Stimulated activated effector memory CD8-positive, alpha-beta T cell treated with anti-CD3 and anti-CD28 coated beads, Interleukin-12 subunit alpha, Interleukin-12 subunit beta, amount 100 ng/mL, for 72 hours (primary cell): ENCODE results near the gene ZNF318.
"Not testable (repeated sequence)": the region's sequence is repeated elsewhere in the genome, so short reads cannot be mapped to it uniquely, and the experiment has no call there.

Source experiments
- ATAC-seq: fragments of 150-1000 bp; cut with Tn5 transposase; 2 replicates; pipeline ENCODE4 v1.10.0; 2021
- DNase-seq, 2 donors: peaks; one replicate each; pipeline ENCODE4 v3.0.0; 2021 to 2022; ENCODE audit warnings: low spot score in 2 of 2
- H3K27ac Mint-ChIP-seq: one replicate; pipeline ENCODE4 v1.8.0; 2022; ENCODE audit warnings: mild to moderate bottlenecking, mixed read lengths
- H3K36me3 Mint-ChIP-seq: one replicate; pipeline ENCODE4 v1.8.0; 2022; ENCODE audit warnings: mild to moderate bottlenecking, mixed read lengths
- H3K4me1 Mint-ChIP-seq: one replicate; pipeline ENCODE4 v1.8.0; 2022; ENCODE audit warnings: mixed read lengths
- H3K4me3 Mint-ChIP-seq: one replicate; pipeline ENCODE4 v1.8.0; 2022; ENCODE audit warnings: mild to moderate bottlenecking, mixed read lengths
- H3K9me3 Mint-ChIP-seq: one replicate; pipeline ENCODE4 v1.8.0; 2022; ENCODE audit warnings: mixed read lengths

Gene ZNF318

GRCh38 chr6:43393602-43394001 lies 24.2 kb upstream of the ZNF318 start:
- H3K4me1 Mint-ChIP-seq = peaks cover 37% of the 10 kb centered on the region
- H3K27ac Mint-ChIP-seq = no peak overlapping the region
- no peaks in the 10 kb centered on the region for H3K36me3 Mint-ChIP-seq
- H3K9me3 Mint-ChIP-seq = no peaks in the 10 kb centered on the region
- no peak for ATAC-seq
- H3K4me3 Mint-ChIP-seq = peak overlapping the region; percentile 19
- DNase-seq = no peak

DNA sequence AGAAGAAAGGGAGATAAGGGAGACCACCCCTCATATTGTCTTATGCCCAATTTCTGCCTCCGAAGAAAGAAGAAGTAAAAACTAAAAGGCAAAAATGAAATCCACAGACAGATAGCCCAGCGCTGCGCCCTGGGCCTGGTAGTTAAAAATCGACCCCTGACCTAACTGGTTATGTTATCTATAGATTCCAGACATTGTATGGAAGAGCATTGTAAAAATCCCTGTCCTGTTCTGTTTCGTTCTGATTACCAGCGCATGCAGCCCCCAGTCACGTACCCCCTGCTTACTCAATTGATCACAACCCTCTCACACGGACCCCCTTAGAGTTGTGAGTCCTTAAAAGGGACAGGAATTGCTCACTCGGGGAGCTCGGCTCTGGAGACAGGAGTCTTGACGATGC lies 23.7 kb upstream of the ZNF318 start:
- H3K27ac Mint-ChIP-seq, DNase-seq, H3K36me3 Mint-ChIP-seq, H3K9me3 Mint-ChIP-seq, ATAC-seq: not testable (repeated sequence)
- Mint-ChIP-seq H3K4me1 (peaks cover 37% of the 10 kb centered on the region), H3K4me3 (peak overlapping the region; percentile 19)

DNA sequence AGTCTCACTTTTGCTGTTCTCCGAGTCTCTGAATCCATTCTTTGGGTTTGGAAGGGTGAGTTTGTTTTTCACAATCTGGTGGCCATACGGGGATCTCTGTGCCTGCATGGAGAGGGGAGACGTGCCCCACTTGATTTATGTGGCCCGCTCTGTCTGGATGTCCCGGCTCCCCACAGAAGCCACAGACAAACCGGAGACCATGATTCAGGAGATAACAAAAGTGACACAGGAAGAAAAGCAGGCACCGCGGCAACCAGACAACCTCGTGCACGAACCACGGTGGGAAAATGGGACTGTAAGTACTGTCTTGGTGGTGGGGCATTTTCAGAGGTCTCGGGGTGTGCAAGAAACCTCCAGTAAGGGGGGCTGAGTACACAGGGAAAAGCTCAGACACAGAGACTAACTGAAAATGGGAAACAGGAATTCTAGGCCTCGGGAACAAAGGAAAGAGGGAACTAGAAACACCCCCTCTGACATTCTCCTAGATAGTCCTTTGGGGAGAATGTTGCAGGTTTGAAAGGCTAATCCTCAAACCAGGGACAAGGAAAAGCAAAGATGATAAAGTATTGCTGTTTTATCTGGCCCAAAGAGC lies 22.1 kb upstream of the ZNF318 start:
- Mint-ChIP-seq H3K4me3 (peak overlapping the region; percentile 70), H3K9me3 (no peaks in the 10 kb centered on the region), H3K36me3 (no peaks in the 10 kb centered on the region), H3K27ac (peak overlapping the region; percentile 83), H3K4me1 (peaks cover 37% of the 10 kb centered on the region)
- DNase-seq (no peak), ATAC-seq (peak; percentile 59)

DNA sequence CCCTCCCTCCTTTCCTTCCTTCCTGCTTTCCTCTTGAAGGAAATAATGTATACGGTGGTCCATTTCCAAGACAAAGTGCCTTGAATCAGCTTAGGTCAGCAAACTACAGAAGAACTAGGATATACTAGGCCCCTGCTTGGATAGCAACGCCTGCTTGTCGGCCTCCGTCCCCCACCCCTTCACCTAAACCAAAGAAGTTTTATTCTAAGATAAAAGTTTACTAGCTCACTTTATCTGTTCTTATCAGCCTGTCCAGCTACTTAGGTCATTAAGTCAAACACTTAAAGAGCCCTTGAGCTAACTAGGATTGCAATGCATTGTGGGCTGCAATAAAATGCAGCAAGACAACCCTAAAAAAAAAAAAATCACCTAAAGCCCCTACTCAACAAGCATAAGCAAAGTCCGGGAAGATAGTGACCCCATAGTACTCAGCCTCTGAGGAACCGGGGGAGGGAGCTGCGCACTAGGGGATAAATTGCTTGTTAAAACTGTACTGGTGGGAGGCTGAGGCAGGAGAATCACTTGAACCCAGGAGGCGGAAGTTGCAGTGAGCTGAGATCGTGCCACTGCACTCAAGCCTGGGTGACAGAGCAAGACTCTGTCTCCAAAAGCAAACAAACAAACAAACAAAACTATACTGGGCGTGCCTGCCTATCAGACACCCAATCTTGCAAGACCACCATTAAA lies 21.4 kb upstream of the ZNF318 start:
- not testable (repeated sequence) for H3K36me3 Mint-ChIP-seq, DNase-seq, H3K9me3 Mint-ChIP-seq
- peak overlapping the region; percentile 83 for H3K27ac Mint-ChIP-seq
- H3K4me1 Mint-ChIP-seq = peaks cover 43% of the 10 kb centered on the region
- ATAC-seq = peak; percentile 8
- peak overlapping the region; percentile 70 for H3K4me3 Mint-ChIP-seq

DNA sequence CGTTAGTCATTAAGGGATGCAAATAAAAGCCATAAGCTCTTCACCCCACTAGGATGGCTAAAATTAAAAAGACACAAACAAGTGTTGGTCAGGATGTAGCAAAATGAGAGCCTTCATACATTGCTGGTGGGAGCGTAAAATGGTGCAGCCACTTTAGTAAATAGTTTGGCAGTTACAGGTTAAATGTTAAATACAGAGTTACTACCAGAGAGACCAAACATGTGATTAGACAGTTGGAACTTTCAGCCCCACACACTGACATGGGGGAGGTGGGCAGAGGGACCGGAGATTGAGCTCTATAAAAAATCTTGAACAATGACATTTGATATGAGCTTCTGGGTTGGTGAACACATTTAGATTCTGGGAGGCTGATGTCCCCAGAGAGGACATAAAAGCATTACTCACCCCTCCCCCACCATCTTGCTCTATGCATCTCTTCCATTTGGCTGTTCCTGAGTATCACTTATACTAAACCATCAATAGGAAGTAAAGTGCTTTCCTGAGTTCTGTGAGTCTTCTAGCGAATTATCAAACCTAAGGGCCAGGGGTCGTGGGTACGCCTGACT lies 20.4 kb upstream of the ZNF318 start:
- ATAC-seq = no peak
- DNase-seq = no peak
- H3K4me1 Mint-ChIP-seq = peaks cover 47% of the 10 kb centered on the region
- no peak overlapping the region for H3K27ac Mint-ChIP-seq
- peaks cover 7% of the 10 kb centered on the region for H3K36me3 Mint-ChIP-seq
- no peak overlapping the region for H3K4me3 Mint-ChIP-seq
- H3K9me3 Mint-ChIP-seq = no peaks in the 10 kb centered on the region

- Mint-ChIP-seq H3K4me3 (no peak overlapping the region), H3K36me3 (peaks cover 12% of the 10 kb centered on the region), H3K9me3 (no peaks in the 10 kb centered on the region), H3K4me1 (peaks cover 51% of the 10 kb centered on the region), H3K27ac (no peak overlapping the region)
- ATAC-seq (no peak), DNase-seq (no peak)
Observed at GRCh38 chr6:43386492-43386891, 17.0 kb upstream of the ZNF318 start.

DNA sequence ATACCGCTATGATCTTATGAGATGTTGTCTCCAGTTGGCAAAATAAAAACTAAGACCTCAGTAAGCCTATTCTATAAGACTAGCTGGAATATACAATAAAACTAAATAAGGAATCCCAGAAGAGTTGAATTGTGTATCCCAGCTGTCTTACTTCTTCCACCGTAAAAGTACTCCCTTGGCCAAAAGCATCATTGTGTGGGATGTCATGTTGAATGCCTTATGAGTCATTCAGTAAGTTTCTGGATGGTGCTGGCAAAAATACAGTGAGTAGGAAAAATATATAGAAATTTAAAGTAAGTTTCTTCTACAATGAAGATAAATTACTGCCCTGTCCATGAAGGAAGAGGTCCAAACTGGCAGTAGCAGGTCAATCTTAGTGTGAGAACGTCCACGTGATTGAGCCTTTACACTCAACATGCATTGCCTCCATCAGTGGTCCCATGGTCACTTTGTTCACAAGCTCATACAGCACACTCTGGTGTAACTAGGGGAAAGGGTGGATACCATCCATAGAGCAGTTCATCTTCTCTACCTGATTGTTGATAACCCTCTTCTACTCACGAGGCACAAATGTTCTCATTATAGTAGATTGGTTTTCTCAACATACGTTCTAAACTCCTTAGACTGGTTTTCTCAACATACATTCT lies 13.7 kb upstream of the ZNF318 start:
- no peaks in the 10 kb centered on the region for H3K9me3 Mint-ChIP-seq
- H3K36me3 Mint-ChIP-seq = peaks cover 12% of the 10 kb centered on the region
- DNase-seq (no peak), ATAC-seq (no peak)
- H3K27ac Mint-ChIP-seq = peak overlapping the region; percentile 93
- peaks cover 39% of the 10 kb centered on the region for H3K4me1 Mint-ChIP-seq
- peak overlapping the region; percentile 64 for H3K4me3 Mint-ChIP-seq

DNA sequence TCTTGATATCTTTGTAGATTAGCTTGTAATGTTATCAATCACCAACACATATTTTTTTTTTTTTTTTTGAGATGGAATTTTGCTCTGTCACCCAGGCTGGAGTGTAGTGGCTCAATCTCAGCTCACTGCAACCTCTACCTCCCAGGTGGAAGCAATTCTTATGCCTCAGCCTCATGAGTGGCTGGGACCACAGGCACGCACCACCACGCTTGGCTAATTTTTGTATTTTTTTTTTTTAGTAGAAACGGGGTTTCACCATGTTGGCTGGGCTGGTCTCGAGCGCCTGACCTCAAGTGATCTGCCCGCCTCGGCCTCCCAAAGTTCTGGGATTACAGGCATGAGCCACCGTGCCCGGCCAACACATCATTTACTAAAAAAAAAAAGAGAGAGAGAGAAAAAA lies 11.4 kb upstream of the ZNF318 start:
- H3K4me3 Mint-ChIP-seq, DNase-seq, H3K36me3 Mint-ChIP-seq, H3K27ac Mint-ChIP-seq, H3K9me3 Mint-ChIP-seq, ATAC-seq: not testable (repeated sequence)
- peaks cover 37% of the 10 kb centered on the region for H3K4me1 Mint-ChIP-seq

- DNase-seq (no peak), ATAC-seq (no peak)
- Mint-ChIP-seq H3K4me1 (peaks cover 26% of the 10 kb centered on the region), H3K36me3 (peaks cover under 1% of the 10 kb centered on the region), H3K9me3 (no peaks in the 10 kb centered on the region), H3K27ac (no peak overlapping the region), H3K4me3 (no peak overlapping the region)
Observed at GRCh38 chr6:43378631-43379030, 9.2 kb upstream of the ZNF318 start.

- Mint-ChIP-seq H3K4me3 (no peak overlapping the region), H3K9me3 (no peaks in the 10 kb centered on the region), H3K36me3 (no peaks in the 10 kb centered on the region), H3K4me1 (peaks cover 22% of the 10 kb centered on the region), H3K27ac (no peak overlapping the region)
- DNase-seq (no peak), ATAC-seq (no peak)
Observed at GRCh38 chr6:43377710-43378229, 8.3 kb upstream of the ZNF318 start.

DNA sequence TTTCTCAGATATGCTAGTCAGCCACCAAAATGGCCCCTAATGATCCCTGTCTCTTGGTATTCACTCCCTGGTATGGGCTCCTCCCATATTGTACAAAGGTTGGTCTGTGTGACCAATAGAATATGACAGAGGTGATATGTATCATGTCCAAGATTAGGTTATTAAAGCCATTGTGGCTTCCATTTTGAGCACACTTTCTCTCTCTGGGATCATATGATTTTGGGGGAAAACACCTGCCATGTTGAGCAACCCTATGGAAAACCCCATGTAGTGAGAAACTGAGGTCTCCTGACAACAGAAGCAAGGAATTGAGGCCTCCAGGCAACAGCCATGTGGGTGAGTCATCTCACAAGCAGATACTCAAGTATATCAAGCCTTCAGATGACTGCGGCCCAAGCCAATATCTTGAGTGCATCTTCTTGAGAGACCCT lies 7.1 kb upstream of the ZNF318 start:
- peak in 1 of 2 donors; percentile 61 for DNase-seq
- Mint-ChIP-seq H3K4me3 (no peak overlapping the region), H3K4me1 (peaks cover 14% of the 10 kb centered on the region), H3K27ac (no peak overlapping the region), H3K9me3 (no peaks in the 10 kb centered on the region), H3K36me3 (no peaks in the 10 kb centered on the region)
- peak; percentile 92 for ATAC-seq

DNA sequence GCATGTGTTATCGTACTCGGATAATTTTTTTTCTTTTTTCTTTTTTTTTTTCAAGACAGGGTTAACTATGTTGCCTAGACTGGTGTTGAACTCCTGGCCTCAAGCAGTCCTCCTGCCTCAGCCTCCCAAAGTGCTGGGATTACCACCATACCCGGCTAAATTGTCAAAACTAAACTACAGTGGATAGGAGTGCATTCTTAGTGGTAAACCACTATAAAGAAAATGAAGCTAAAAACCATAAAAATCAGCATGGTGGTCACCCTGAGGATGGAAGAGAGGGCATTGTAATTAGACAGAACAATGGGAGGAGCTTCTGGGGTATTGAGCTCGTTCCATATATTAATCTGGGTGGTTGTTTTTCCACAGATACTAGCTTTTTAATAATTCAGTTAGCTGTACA lies 6.2 kb upstream of the ZNF318 start:
- no peak for ATAC-seq
- Mint-ChIP-seq H3K36me3 (no peaks in the 10 kb centered on the region), H3K4me3 (no peak overlapping the region), H3K9me3 (no peaks in the 10 kb centered on the region), H3K4me1 (peaks cover 11% of the 10 kb centered on the region), H3K27ac (no peak overlapping the region)
- no peak for DNase-seq

- no peak for DNase-seq
- H3K36me3 Mint-ChIP-seq = peaks cover 11% of the 10 kb centered on the region
- H3K9me3 Mint-ChIP-seq = no peaks in the 10 kb centered on the region
- peaks cover 20% of the 10 kb centered on the region for H3K4me1 Mint-ChIP-seq
- no peak overlapping the region for H3K4me3 Mint-ChIP-seq
- peak overlapping the region; percentile 37 for H3K27ac Mint-ChIP-seq
- ATAC-seq = no peak
Observed at GRCh38 chr6:43373252-43373875, 3.9 kb upstream of the ZNF318 start.

DNA sequence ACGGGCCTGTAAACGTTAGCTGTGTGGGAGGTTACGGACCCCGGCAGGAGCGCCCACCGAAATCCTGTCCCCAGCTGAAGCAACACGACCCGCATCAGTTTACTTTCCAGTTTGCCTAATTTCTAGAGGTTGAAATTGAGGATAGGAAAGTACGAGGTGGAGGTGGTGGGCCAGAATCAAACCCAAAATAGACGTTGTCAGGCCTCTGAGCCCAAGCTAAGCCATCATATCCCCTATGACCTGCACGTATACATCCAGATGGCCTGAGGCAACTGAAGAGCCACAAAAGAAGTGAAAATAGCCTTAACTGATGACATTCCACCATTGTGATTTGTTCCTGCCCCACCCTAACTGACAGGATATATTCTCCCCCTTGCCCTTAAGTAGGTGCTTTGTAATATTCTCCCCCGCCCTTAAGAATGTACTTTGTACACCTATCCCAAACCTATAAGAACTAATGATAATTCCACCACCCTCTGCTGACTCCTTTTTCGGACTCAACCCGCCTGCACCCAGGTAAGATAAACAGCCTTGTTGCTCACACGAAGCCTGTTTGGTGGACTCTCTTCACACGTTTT lies 645 bp upstream of the ZNF318 start:
- H3K27ac Mint-ChIP-seq = peak overlapping the region; percentile 96
- peaks cover 40% of the 10 kb centered on the region for H3K4me1 Mint-ChIP-seq
- not testable (repeated sequence) for ATAC-seq, H3K9me3 Mint-ChIP-seq, DNase-seq
- H3K4me3 Mint-ChIP-seq = peak overlapping the region; percentile 78
- peaks cover 21% of the 10 kb centered on the region for H3K36me3 Mint-ChIP-seq
